NB4 (cell line): ENCODE data around the gene SLC2A1.

Experiments
- DNase-seq: peaks from one replicate; pipeline ENCODE4 v3.0.0; 2010; ENCODE audit warnings: low read depth
- H3K4me3 ChIP-seq: one replicate; pipeline ENCODE4 v1.5.1; 2011; ENCODE audit warnings: mild to moderate bottlenecking, low read depth, low read length, moderate library complexity
- MAX ChIP-seq: IDR thresholded peaks from 2 replicates; pipeline ENCODE4 v1.6.1; 2011; ENCODE audit warnings: low read depth, low read length
- MYC ChIP-seq: IDR thresholded peaks from 2 replicates; pipeline ENCODE4 v1.6.1; 2011; ENCODE audit warnings: low read depth, low read length
- POLR2A ChIP-seq: IDR thresholded peaks from 2 replicates; pipeline ENCODE4 v1.6.1; 2011; ENCODE audit warnings: mild to moderate bottlenecking; ENCODE audit not compliant: insufficient read length; ENCODE audit errors: extremely low read depth
- TF ChIP-seq, protein P1 (sequence below): IDR thresholded peaks from one replicate; pipeline ENCODE4 v1.5.1; 2012; ENCODE audit warnings: low read depth, low read length

SLC2A1 gene

DNA sequence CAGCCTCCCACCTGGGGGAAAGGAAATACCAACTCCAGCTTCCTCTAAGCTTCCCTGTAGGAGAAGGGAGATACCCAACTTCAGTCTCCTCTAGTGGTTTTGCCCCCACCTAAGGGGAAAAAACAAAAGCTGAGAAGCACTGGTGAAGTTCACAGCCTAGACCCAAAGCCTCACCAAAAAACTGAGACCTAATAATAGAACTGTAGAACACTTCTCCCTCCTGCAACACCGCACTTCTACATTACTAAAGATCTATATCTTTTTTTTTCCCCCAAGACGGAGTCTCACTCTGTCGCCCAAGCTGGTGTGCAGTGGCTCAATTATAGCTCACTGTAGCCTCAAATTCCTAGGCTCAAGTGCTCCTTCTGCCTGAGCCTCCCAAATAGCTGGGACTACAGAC lies 43.2 kb downstream of the SLC2A1 start:
- TF ChIP-seq MYC (no peak), MAX (no peak), POLR2A (no peak)
- TF ChIP-seq, protein P1, sequence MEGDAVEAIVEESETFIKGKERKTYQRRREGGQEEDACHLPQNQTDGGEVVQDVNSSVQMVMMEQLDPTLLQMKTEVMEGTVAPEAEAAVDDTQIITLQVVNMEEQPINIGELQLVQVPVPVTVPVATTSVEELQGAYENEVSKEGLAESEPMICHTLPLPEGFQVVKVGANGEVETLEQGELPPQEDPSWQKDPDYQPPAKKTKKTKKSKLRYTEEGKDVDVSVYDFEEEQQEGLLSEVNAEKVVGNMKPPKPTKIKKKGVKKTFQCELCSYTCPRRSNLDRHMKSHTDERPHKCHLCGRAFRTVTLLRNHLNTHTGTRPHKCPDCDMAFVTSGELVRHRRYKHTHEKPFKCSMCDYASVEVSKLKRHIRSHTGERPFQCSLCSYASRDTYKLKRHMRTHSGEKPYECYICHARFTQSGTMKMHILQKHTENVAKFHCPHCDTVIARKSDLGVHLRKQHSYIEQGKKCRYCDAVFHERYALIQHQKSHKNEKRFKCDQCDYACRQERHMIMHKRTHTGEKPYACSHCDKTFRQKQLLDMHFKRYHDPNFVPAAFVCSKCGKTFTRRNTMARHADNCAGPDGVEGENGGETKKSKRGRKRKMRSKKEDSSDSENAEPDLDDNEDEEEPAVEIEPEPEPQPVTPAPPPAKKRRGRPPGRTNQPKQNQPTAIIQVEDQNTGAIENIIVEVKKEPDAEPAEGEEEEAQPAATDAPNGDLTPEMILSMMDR = no peak
- no peak overlapping the region for H3K4me3 ChIP-seq
- DNase-seq = no peak

GRCh38 chr1:42914092-42914627 lies 44.5 kb downstream of the SLC2A1 start:
- H3K4me3 ChIP-seq = no peak overlapping the region
- no peak for TF ChIP-seq MYC
- no peak for TF ChIP-seq MAX
- TF ChIP-seq, protein P1 = no peak
- TF ChIP-seq POLR2A = no peak
- no peak for DNase-seq

DNA sequence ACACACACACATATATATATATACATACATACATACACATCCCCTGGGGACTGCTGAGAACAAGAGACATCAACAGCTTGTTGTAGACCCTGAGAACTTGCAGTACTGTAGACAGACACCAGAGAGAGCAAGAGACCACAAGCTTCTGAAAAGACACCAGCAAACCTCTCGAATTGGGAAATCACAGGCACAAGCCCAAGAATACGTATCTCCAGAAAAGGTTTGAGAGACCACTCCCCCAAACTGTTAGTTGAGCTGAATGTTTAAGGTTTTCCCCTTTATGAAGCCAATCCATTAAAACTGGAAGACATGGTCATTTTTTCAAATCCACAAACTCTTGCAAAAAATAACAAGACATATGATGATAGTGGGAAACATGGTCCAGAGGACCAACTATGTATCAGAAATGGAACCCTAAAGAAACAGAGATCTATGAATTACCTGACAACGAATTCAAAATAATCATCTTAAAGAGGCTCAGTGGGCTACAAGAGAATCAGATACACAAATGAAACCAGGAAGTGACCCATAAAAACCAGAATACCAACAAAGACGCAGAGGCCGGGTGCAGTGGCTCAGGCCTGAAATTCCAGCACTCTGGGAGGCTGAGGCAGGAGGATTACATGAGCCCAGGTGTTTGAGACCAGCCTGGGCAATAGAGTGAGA lies 45.1 kb downstream of the SLC2A1 start:
- DNase-seq = peak; percentile 82
- TF ChIP-seq POLR2A = no peak
- no peak for TF ChIP-seq MAX
- TF ChIP-seq, protein P1 = peak; percentile 80
- H3K4me3 ChIP-seq = no peak overlapping the region

- no peak for DNase-seq
- no peak for TF ChIP-seq MAX
- TF ChIP-seq, protein P1 = no peak
- TF ChIP-seq MYC = no peak
- TF ChIP-seq POLR2A = no peak
- H3K4me3 ChIP-seq = no peak overlapping the region
These were observed 47.7 kb downstream of the SLC2A1 start for GRCh38 chr1:42910985-42911384.

GRCh38 chr1:42908046-42908445 lies 50.6 kb downstream of the SLC2A1 start:
- no peak overlapping the region for H3K4me3 ChIP-seq
- no peak for TF ChIP-seq MYC
- no peak for TF ChIP-seq POLR2A
- TF ChIP-seq, protein P1 = no peak
- no peak for TF ChIP-seq MAX
- no peak for DNase-seq
